ENCODE measurements around the gene PRLR. TPM values are rescaled to one million over a fixed set of nuclear protein-coding genes. Genes with fewer than 3 reads are reported as not detected.
"Not testable (repeated sequence)": the region's sequence is repeated elsewhere in the genome, so short reads cannot be mapped to it uniquely, and the experiment has no call there.

The PRLR gene
- total RNA-seq, 1 experiment from 2014 or later, result 2.5 TPM

GRCh38 chr5:35188031-35188457 is 42.2 kb downstream of the PRLR start:
- Histone ChIP-seq H2BK15ac (ENCODE audit: low read depth, low read length) (no peak overlapping the region), H3K79me2 (ENCODE audit: insufficient read depth, low read length) (no peaks in the 10 kb centered on the region), H3K79me1 (ENCODE audit: insufficient read depth, low read depth, low read length, poor library complexity, severe bottlenecking) (no peaks in the 10 kb centered on the region), H3K4me1 (ENCODE audit: insufficient read depth, low read length) (no peaks in the 10 kb centered on the region; the same call in 1 of the 2 replicates), H3K4ac (ENCODE audit: low read depth, low read length) (no peak overlapping the region), H3K23ac (ENCODE audit: insufficient read length, low read depth, low read length) (no peak overlapping the region), H3K56ac (ENCODE audit: insufficient read length, low read depth, low read length) (no peak overlapping the region), H2BK20ac (ENCODE audit: low read depth, low read length, poor library complexity, severe bottlenecking) (no peak overlapping the region), H2BK12ac (ENCODE audit: insufficient read length, low read depth, low read length) (no peak overlapping the region), H3K9me3 (ENCODE audit: control insufficient read depth, low read depth, low read length) (no peaks in the 10 kb centered on the region), H3K23me2 (ENCODE audit: insufficient read length, low read depth, low read length, poor library complexity, severe bottlenecking) (no peaks in the 10 kb centered on the region), H2AFZ (ENCODE audit: low read length) (no peak overlapping the region), H3K27me3 (ENCODE audit: insufficient read depth, low read length) (no peaks in the 10 kb centered on the region), H4K20me1 (ENCODE audit: control insufficient read depth, insufficient read depth, insufficient read length) (no peaks in the 10 kb centered on the region), H2BK5ac (ENCODE audit: insufficient read length, low read length) (no peak overlapping the region), H3K9ac (ENCODE audit: extremely low read depth, insufficient read length, low read length) (no peak overlapping the region), H3K18ac (ENCODE audit: insufficient read length, low read depth, low read length) (no peak overlapping the region), H3K14ac (ENCODE audit: insufficient read depth, low read length) (no peak overlapping the region), H3T11ph (ENCODE audit: low read length) (no peak overlapping the region), H2AK5ac (ENCODE audit: insufficient read length, low read length) (no peak overlapping the region), H2BK120ac (ENCODE audit: low read depth, low read length, poor library complexity, severe bottlenecking) (no peak overlapping the region), H4K91ac (ENCODE audit: insufficient read length, low read depth, low read length) (no peak overlapping the region), H4K8ac (replicated peaks; ENCODE audit: insufficient read length, low read depth, low read length) (no peak overlapping the region), H3K27ac (ENCODE audit: insufficient read length, low read depth, low read length) (no peak overlapping the region), H4K5ac (ENCODE audit: insufficient read length, low read depth, low read length) (no peak overlapping the region), H3K4me2 (ENCODE audit: insufficient read depth, insufficient read length, low read length) (no peak overlapping the region)
- no peak for DNase-seq
- Mint-ChIP-seq H3K9me3 (peaks cover 0 to 3% of the 10 kb centered on the region in 2 experiments; a peak in 1 of 5 replicates), H3K27ac (peak overlapping the region in 2 of 3 experiments; percentile 16; a peak in 2 of 7 replicates), H3K36me3 (ENCODE audit: insufficient read depth in 1 of 3, low read depth in 3 of 3) (no peaks in the 10 kb centered on the region), H3K4me1 (peaks cover 14 to 17% of the 10 kb centered on the region in 2 experiments), H3K27me3 (ENCODE audit: low read depth) (peaks cover 2% of the 10 kb centered on the region; the same call in 1 of the 2 replicates), H3K4me3 (no peak overlapping the region)
- no CpG with 5 or more reads among the region's 9 CpGs for WGBS (ENCODE audit: extremely low coverage, insufficient read length, low lambda C conversion rate)
- TF ChIP-seq, protein P1, sequence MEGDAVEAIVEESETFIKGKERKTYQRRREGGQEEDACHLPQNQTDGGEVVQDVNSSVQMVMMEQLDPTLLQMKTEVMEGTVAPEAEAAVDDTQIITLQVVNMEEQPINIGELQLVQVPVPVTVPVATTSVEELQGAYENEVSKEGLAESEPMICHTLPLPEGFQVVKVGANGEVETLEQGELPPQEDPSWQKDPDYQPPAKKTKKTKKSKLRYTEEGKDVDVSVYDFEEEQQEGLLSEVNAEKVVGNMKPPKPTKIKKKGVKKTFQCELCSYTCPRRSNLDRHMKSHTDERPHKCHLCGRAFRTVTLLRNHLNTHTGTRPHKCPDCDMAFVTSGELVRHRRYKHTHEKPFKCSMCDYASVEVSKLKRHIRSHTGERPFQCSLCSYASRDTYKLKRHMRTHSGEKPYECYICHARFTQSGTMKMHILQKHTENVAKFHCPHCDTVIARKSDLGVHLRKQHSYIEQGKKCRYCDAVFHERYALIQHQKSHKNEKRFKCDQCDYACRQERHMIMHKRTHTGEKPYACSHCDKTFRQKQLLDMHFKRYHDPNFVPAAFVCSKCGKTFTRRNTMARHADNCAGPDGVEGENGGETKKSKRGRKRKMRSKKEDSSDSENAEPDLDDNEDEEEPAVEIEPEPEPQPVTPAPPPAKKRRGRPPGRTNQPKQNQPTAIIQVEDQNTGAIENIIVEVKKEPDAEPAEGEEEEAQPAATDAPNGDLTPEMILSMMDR (conservative IDR thresholded peaks at IDR 0.05), result no peak

DNA sequence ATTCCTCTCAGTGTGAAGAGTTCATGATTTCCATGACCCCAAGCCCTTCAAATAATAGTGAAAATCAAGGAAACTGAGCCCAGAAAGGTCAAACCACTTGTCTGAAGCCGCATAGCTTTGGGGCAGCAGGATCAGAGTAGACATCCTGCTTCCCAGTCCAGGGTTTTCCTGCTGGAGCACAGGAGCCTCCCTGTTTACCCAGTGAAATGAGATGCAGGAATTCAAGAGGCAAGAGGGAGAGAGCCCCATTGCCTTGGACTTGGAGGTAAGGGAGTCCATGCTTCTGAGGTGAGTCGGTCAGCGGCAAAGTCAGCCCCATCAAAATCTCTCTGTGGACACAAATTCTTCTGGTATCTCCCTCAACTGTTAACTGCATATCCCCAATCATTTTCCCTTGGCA is 42.7 kb downstream of the PRLR start:
- H3K27ac ChIP-seq (ENCODE audit: insufficient read length, low read depth, low read length); H3K27me3 ChIP-seq (ENCODE audit: insufficient read depth, low read length); H3K18ac ChIP-seq (ENCODE audit: insufficient read length, low read depth, low read length); H3K23me2 ChIP-seq (ENCODE audit: insufficient read length, low read depth, low read length, poor library complexity, severe bottlenecking); H3K27me3 Mint-ChIP-seq (ENCODE audit: low read depth); H2BK15ac ChIP-seq (ENCODE audit: low read depth, low read length); H3K4me1 ChIP-seq (ENCODE audit: insufficient read depth, low read length); H3K9me3 ChIP-seq (ENCODE audit: control insufficient read depth, low read depth, low read length); H3K4me3 Mint-ChIP-seq; H4K8ac ChIP-seq (replicated peaks; ENCODE audit: insufficient read length, low read depth, low read length); H2AFZ ChIP-seq (ENCODE audit: low read length); H3K36me3 Mint-ChIP-seq (ENCODE audit: insufficient read depth in 1 of 3, low read depth in 3 of 3); H4K20me1 ChIP-seq (ENCODE audit: control insufficient read depth, insufficient read depth, insufficient read length); H2AK5ac ChIP-seq (ENCODE audit: insufficient read length, low read length); H4K91ac ChIP-seq (ENCODE audit: insufficient read length, low read depth, low read length); H3K79me1 ChIP-seq (ENCODE audit: insufficient read depth, low read depth, low read length, poor library complexity, severe bottlenecking); DNase-seq; H3K4ac ChIP-seq (ENCODE audit: low read depth, low read length); H2BK120ac ChIP-seq (ENCODE audit: low read depth, low read length, poor library complexity, severe bottlenecking); H3K23ac ChIP-seq (ENCODE audit: insufficient read length, low read depth, low read length); H2BK12ac ChIP-seq (ENCODE audit: insufficient read length, low read depth, low read length); H3K79me2 ChIP-seq (ENCODE audit: insufficient read depth, low read length); H3K14ac ChIP-seq (ENCODE audit: insufficient read depth, low read length); H3K56ac ChIP-seq (ENCODE audit: insufficient read length, low read depth, low read length); H3K4me2 ChIP-seq (ENCODE audit: insufficient read depth, insufficient read length, low read length); H2BK20ac ChIP-seq (ENCODE audit: low read depth, low read length, poor library complexity, severe bottlenecking); H3T11ph ChIP-seq (ENCODE audit: low read length); H3K9me3 Mint-ChIP-seq; H4K5ac ChIP-seq (ENCODE audit: insufficient read length, low read depth, low read length); H3K9ac ChIP-seq (ENCODE audit: extremely low read depth, insufficient read length, low read length); H2BK5ac ChIP-seq (ENCODE audit: insufficient read length, low read length): not testable (repeated sequence)
- H3K4me1 Mint-ChIP-seq, result peaks cover 17 to 20% of the 10 kb centered on the region in 2 experiments
- peak overlapping the region in 1 of 3 experiments; percentile 16; a peak in 2 of 7 replicates for H3K27ac Mint-ChIP-seq
- no CpG with 5 or more reads among the region's 3 CpGs for WGBS (ENCODE audit: extremely low coverage, insufficient read length, low lambda C conversion rate)
